Measurements from ENCODE around the gene ZNF471. TPM values are rescaled to one million over a fixed set of nuclear protein-coding genes. Genes with fewer than 3 reads are reported as not detected.

The ZNF471 gene
- 1 to 10 TPM in 1 of 2 experiments, under 1 TPM in 1; 0.27 to 1.3 TPM for total RNA-seq

DNA sequence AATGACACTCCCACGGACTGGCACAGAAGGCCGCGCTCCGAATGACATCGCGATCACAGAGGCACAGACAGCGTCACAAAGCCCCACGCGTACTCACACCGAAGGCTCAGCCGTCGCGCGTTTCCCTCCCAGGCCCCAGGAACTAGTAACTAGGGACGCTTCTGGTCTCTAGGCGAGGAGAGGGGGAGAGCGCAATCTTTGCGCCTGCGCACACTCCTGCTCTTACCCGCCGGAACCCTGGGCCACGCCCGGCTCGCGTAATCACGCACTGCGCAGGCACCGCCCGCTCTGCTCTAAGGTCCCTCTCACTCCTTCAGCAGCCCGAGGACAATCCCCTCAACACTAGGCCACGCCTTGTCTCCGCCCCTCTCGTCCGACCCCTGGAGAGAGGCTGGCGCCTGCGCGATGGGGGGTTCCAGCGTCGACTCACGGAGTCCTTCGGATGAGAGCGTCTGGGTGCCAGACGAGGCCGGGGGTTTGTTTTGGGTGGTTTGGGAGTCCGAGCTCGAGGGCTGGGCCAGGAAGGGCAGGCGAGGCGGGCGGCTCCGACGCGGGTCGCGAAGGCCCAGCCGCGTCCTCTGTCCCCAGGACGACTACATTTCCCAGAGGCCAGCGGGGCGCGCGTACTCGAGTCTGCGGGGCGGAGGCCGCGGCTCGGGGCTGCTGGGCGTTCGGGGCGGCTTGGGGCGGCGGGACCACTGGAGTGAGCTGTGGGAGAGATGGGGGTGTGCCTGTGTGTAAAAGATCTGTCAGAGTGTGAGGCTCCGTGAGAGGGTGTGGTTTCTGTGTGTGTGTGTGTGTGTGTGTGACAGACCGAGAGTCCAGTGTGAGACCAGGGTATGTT is at the start of gene ZNF471:
Gene ZNF471 (plus strand): TSS at position 410 of the 844 bp plus-strand sequence. CDS start 3,717 bp downstream, outside the sequence.
- no peak within 1 kb of the TSS for H3K4me3 Mint-ChIP-seq
- H3K36me3 Mint-ChIP-seq (ENCODE audit: low read depth): peaks cover 16% of the 10 kb centered on the region
- H3K4me1 Mint-ChIP-seq (ENCODE audit: low read depth): peaks cover 6% of the 10 kb centered on the region
- intact Hi-C loops (cut with micrococcal nuclease): no loop called here
- ChIA-PET CTCF (interaction anchor here (0.6 kb wide), 1 partner anchor 14 kb away, joined by 4 read pairs; no protein-coding TSS in a partner anchor), POLR2A (no interaction called here)
- TF ChIP-seq, protein P1, sequence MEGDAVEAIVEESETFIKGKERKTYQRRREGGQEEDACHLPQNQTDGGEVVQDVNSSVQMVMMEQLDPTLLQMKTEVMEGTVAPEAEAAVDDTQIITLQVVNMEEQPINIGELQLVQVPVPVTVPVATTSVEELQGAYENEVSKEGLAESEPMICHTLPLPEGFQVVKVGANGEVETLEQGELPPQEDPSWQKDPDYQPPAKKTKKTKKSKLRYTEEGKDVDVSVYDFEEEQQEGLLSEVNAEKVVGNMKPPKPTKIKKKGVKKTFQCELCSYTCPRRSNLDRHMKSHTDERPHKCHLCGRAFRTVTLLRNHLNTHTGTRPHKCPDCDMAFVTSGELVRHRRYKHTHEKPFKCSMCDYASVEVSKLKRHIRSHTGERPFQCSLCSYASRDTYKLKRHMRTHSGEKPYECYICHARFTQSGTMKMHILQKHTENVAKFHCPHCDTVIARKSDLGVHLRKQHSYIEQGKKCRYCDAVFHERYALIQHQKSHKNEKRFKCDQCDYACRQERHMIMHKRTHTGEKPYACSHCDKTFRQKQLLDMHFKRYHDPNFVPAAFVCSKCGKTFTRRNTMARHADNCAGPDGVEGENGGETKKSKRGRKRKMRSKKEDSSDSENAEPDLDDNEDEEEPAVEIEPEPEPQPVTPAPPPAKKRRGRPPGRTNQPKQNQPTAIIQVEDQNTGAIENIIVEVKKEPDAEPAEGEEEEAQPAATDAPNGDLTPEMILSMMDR (IDR thresholded peaks at IDR 0.05): no peak
- ATAC-seq: peak; percentile 100
- peaks cover 2% of the 10 kb centered on the region for H3K27me3 Mint-ChIP-seq
- DNase-seq: peak; percentile 95
- peaks cover 26% of the 10 kb centered on the region for H3K9me3 Mint-ChIP-seq
- H3K27ac Mint-ChIP-seq: peak within 1 kb of the TSS; percentile 48

DNA sequence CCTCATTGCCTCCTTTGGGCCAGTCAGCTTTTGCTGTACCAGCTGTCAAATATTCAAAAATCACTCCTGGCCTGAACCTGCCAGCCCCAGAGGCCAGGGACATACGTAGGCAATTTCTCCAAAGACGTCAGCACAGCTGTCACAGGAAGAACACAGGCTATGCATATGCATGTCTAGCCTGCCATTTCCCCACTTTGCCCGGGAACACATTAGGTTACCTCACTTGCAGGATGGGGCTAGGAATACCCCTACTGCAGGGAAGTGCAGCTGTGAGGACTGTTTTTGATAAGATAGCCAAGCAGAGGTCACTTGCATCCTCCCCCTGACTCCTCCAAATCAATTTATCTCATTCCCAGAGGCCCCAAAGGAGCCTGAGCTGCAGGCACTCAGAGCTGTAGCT is 33.3 kb upstream of the ZNF471 start:
- Mint-ChIP-seq H3K4me3 (no peak overlapping the region), H3K4me1 (ENCODE audit: low read depth) (peaks cover 22% of the 10 kb centered on the region), H3K27me3 (peaks cover 10% of the 10 kb centered on the region), H3K27ac (no peak overlapping the region), H3K36me3 (ENCODE audit: low read depth) (peaks cover 71% of the 10 kb centered on the region), H3K9me3 (peaks cover 52% of the 10 kb centered on the region)
- ChIA-PET CTCF (no interaction called here), POLR2A (no interaction called here)
- no peak for DNase-seq
- TF ChIP-seq, protein P1 (IDR thresholded peaks at IDR 0.05): no peak
- intact Hi-C loops (cut with micrococcal nuclease): no loop called here
- no peak for ATAC-seq

DNA sequence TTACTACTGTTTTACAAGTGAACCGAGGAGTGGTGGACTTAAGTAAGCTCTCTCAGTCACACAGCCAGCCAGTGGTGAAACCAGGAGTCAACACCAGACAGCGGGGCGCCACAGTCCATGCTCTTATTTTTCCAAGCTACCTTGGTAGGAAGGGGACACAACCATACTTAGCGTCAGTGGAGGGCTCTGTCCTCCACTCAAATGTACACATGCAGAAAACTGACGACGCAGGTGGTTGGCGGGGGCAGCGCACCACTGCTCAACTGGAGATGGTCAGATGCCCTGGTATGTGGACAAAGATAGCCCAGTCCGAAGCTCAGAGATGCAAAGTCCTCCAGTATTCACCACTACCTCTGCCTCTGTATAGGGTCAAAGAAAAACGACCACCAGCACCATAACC is 31.6 kb upstream of the ZNF471 start:
- CTCF ChIA-PET: no interaction called here

DNA sequence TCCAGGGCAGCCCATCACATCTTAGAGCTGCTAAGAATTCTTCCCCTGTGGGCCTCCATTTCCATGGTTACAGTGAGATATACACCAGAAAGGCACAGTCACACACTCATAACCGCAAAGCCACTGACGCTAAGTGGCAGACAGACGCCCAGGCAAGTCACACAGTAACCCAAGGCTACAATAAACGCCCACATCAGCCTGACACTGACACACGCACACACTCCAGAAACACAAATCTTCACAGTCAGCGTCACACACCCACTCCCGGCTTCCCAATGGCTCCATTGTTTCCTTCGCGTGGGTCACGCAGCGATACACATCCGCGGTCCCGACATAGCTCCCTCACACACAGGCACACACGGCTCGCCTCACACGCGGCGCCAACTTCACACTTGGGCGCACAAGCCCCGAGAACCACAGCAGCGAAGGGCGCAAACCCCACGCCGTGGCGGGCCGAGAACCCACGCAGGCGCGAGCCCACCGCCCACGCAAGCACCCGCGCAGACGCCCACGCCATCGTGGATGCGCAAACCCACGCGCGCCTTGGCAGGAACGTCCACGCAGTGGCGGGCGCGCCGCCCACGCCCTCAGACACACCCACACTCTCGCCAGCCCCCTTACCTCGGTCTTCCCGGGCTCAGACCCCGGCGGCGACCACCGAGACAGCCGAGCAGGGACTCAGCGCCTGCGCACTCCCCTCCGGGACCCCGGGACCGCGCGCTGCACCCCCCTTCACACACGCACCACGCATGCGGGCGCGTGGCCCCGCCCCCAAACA is 30.8 kb upstream of the ZNF471 start, which contains the start of gene ZNF667:
Gene ZNF667 (minus strand): TSS at position 695 of the 778 bp plus-strand sequence. CDS start 14,975 bp downstream, outside the sequence.
- Mint-ChIP-seq H3K27ac (peak within 1 kb of the TSS; percentile 94), H3K36me3 (ENCODE audit: low read depth) (peaks cover 58% of the 10 kb centered on the region)
- POLR2A ChIA-PET: no interaction called here

More for the DNA sequence above, 31.6 kb upstream of the ZNF471 start:
- intact Hi-C loops (cut with micrococcal nuclease): no loop called here
- peaks cover 23% of the 10 kb centered on the region for H3K4me1 Mint-ChIP-seq (ENCODE audit: low read depth)
- no peak for ATAC-seq
- H3K9me3 Mint-ChIP-seq: peaks cover 54% of the 10 kb centered on the region
- no peak for DNase-seq
- H3K36me3 Mint-ChIP-seq (ENCODE audit: low read depth): peaks cover 66% of the 10 kb centered on the region
- H3K27me3 Mint-ChIP-seq: peaks cover 10% of the 10 kb centered on the region
- H3K4me3 Mint-ChIP-seq: peak overlapping the region; percentile 79
- H3K27ac Mint-ChIP-seq: no peak overlapping the region
- POLR2A ChIA-PET: no interaction called here
- TF ChIP-seq, protein P1 (IDR thresholded peaks at IDR 0.05): no peak

More for the DNA sequence above, 30.8 kb upstream of the ZNF471 start, which contains the start of gene ZNF667:
- TF ChIP-seq, protein P1 (IDR thresholded peaks at IDR 0.05): no peak
- ATAC-seq: peak; percentile 45
- Mint-ChIP-seq H3K4me3 (peak within 1 kb of the TSS; percentile 79), H3K27me3 (peaks cover 10% of the 10 kb centered on the region), H3K4me1 (ENCODE audit: low read depth) (peaks cover 23% of the 10 kb centered on the region), H3K9me3 (peaks cover 53% of the 10 kb centered on the region)
- intact Hi-C loops (cut with micrococcal nuclease): no loop called here
- DNase-seq: peak; percentile 74
- CTCF ChIA-PET: no interaction called here

Data from activated CD8-positive, alpha-beta T cell treated with anti-CD3 and anti-CD28 coated beads for 36 hours (primary cell).